ENCODE measurements around the gene GALNT1. TPM values are rescaled to one million over a fixed set of nuclear protein-coding genes. Genes with fewer than 3 reads are reported as not detected.

GALNT1 gene
- total RNA-seq, 1 experiment from 2014 or later = 54.7 TPM

DNA sequence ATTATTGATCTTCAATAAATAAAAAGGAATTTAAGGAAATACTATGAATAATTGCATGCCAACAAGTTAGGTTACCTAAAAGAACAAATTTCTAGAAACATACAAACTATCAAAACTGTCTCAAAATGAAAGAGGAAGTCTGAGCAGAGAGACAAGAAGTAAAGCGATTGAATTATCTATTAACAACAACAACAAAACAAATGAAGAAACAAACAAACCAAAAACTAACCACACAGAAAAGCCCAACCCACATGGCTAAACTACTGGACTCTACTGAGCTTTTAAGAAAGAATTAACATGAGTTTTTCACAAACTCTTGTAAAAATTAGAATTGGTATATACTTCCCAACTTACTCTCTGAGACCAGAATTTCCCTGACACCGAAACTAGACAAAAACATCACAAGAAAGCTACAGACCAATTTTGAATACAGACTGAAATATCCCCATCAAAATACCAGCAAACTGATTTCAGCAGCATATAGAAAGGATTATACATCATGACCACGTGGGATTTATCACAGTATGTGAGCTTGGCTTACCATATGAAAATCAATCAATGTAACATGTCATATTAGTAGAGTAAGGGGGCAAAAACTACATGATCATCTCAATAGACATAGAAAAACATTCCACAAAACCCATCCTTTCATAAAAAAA is 16.6 kb upstream of the GALNT1 start (continued):
- no peak for TF ChIP-seq CBX3 (IDR thresholded peaks at IDR 0.05; ENCODE audit: low read depth)

DNA sequence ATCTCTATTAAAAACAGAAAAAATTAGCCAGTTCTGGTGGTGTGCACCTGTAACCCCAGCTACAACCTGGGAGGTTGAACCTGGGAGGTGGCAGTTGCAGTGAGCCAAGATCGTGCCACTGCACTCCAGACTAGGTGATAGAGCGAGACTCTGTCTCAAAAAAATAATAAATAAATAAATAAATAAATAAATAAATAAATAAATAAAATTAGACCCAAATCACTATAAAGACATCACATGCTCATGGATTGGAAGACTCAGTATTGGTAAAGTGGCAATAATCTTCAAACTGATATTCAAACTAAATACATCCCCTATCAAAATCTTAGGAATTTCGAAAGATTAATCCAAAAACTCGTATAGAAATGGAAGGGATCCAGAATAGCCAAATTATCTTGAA is 15.5 kb upstream of the GALNT1 start:
- Histone ChIP-seq H3K4me2 (ENCODE audit: low read length) (no peak overlapping the region), H3K36me3 (ENCODE audit: control insufficient read depth in 1 of 2, insufficient read depth in 2 of 2, low read length in 2 of 2) (no peaks in the 10 kb centered on the region), H3K9me3 (ENCODE audit: control insufficient read depth in 1 of 2, insufficient read depth in 1 of 2, low read depth in 1 of 2, low read length in 2 of 2) (no peaks in the 10 kb centered on the region), H4K20me1 (ENCODE audit: insufficient read depth) (no peaks in the 10 kb centered on the region), H3K9me2 (ENCODE audit: insufficient read depth) (no peaks in the 10 kb centered on the region), H3K27me3 (ENCODE audit: insufficient read depth, low read length) (no peaks in the 10 kb centered on the region), H3K79me2 (ENCODE audit: insufficient read depth, low read length) (no peaks in the 10 kb centered on the region), H3K27ac (ENCODE audit: low read depth, low read length) (no peak overlapping the region), H3K9ac (ENCODE audit: low read length) (no peak overlapping the region), H3K4me1 (ENCODE audit: control insufficient read depth in 1 of 2, insufficient read depth in 2 of 2, low read length in 2 of 2) (no peaks in the 10 kb centered on the region), H2AFZ (ENCODE audit: low read depth, low read length, poor library complexity, severe bottlenecking) (no peak overlapping the region), H3K4me3 (replicated peaks in 1 of 2; ENCODE audit: low read depth in 1 of 2, low read length in 2 of 2) (no peak overlapping the region)
- TF ChIP-seq ZFX (IDR thresholded peaks at IDR 0.05) (no peak), ELF1 (IDR thresholded peaks at IDR 0.05; ENCODE audit: borderline replicate concordance, low read depth) (no peak), ZBTB33 (IDR thresholded peaks at IDR 0.05; ENCODE audit: extremely low read depth, insufficient replicate concordance, low read length) (no peak)
- RAD21 ChIA-PET (ENCODE audit: low non-redundant PET in 1 of 2, low total read pairs in 2 of 2, uncharacterized antibody in 2 of 2, unreplicated experiment in 2 of 2) = no interaction called here
- no peak for ATAC-seq
- POLR2A ChIA-PET = no interaction called here
- DNase-seq (ENCODE audit: low read depth, low spot score) = no peak
- BruUV-seq (replicated peaks) = no TSS peak
- CTCF ChIA-PET = no interaction called here
- intact Hi-C loops (cut with micrococcal nuclease) = no loop called here

DNA sequence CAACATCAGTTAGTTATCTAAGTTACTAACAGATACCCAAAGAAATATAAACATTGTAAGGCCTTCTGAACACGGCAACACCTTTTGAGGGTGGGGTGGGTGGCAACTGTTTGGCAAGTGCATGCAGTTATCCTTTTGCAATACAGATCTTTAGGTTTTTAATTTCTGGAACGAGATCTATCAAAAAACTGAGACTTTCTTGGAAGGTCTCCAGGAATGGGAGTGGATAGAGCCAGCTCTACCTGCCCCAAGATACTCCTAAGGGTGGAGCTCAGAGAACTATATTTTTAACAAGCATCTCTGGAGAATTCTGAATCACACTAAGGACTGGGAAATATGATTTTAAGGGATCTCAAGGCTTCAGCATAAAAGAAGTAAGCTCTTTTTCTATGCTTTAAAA is 11.4 kb upstream of the GALNT1 start:
- ChIA-PET POLR2A (no interaction called here), CTCF (no interaction called here), RAD21 (ENCODE audit: low non-redundant PET in 1 of 2, low total read pairs in 2 of 2, uncharacterized antibody in 2 of 2, unreplicated experiment in 2 of 2) (no interaction called here)
- H3K27ac ChIP-seq (ENCODE audit: low read depth, low read length) = no peak overlapping the region
- no peaks in the 10 kb centered on the region for H4K20me1 ChIP-seq (ENCODE audit: insufficient read depth)
- no peaks in the 10 kb centered on the region for H3K36me3 ChIP-seq (ENCODE audit: control insufficient read depth in 1 of 2, insufficient read depth in 2 of 2, low read length in 2 of 2)
- no peak overlapping the region for H3K4me3 ChIP-seq (replicated peaks in 1 of 2; ENCODE audit: low read depth in 1 of 2, low read length in 2 of 2)
- intact Hi-C loops (cut with micrococcal nuclease) = no loop called here
- no peaks in the 10 kb centered on the region for H3K79me2 ChIP-seq (ENCODE audit: insufficient read depth, low read length)
- no peaks in the 10 kb centered on the region for H3K27me3 ChIP-seq (ENCODE audit: insufficient read depth, low read length)
- no peak overlapping the region for H3K9ac ChIP-seq (ENCODE audit: low read length)
- H3K9me2 ChIP-seq (ENCODE audit: insufficient read depth) = no peaks in the 10 kb centered on the region
- DNase-seq (ENCODE audit: low read depth, low spot score) (no peak), ATAC-seq (no peak)
- H3K4me1 ChIP-seq (ENCODE audit: control insufficient read depth in 1 of 2, insufficient read depth in 2 of 2, low read length in 2 of 2) = no peaks in the 10 kb centered on the region
- no peaks in the 10 kb centered on the region for H3K9me3 ChIP-seq (ENCODE audit: control insufficient read depth in 1 of 2, insufficient read depth in 1 of 2, low read depth in 1 of 2, low read length in 2 of 2)
- no peak overlapping the region for H3K4me2 ChIP-seq (ENCODE audit: low read length)
- BruUV-seq (replicated peaks) = no TSS peak
- no peak overlapping the region for H2AFZ ChIP-seq (ENCODE audit: low read depth, low read length, poor library complexity, severe bottlenecking)
- TF ChIP-seq CBX3 (IDR thresholded peaks at IDR 0.05; ENCODE audit: low read depth) = no peak
- TF ChIP-seq ATF3 (IDR thresholded peaks at IDR 0.05) = no peak
- no peak for TF ChIP-seq REST (IDR thresholded peaks at IDR 0.05; ENCODE audit: low read depth)
- TF ChIP-seq SIN3A (IDR thresholded peaks at IDR 0.05; ENCODE audit: low read depth) = no peak
- no peak for TF ChIP-seq ZFX (IDR thresholded peaks at IDR 0.05)
- TF ChIP-seq SP1 (IDR thresholded peaks at IDR 0.05; ENCODE audit: low read depth) = no peak
- no peak for TF ChIP-seq FOSL1 (IDR thresholded peaks at IDR 0.05; ENCODE audit: low read depth)
- TF ChIP-seq, protein P1, sequence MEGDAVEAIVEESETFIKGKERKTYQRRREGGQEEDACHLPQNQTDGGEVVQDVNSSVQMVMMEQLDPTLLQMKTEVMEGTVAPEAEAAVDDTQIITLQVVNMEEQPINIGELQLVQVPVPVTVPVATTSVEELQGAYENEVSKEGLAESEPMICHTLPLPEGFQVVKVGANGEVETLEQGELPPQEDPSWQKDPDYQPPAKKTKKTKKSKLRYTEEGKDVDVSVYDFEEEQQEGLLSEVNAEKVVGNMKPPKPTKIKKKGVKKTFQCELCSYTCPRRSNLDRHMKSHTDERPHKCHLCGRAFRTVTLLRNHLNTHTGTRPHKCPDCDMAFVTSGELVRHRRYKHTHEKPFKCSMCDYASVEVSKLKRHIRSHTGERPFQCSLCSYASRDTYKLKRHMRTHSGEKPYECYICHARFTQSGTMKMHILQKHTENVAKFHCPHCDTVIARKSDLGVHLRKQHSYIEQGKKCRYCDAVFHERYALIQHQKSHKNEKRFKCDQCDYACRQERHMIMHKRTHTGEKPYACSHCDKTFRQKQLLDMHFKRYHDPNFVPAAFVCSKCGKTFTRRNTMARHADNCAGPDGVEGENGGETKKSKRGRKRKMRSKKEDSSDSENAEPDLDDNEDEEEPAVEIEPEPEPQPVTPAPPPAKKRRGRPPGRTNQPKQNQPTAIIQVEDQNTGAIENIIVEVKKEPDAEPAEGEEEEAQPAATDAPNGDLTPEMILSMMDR (IDR thresholded peaks at IDR 0.05 in 2 of 3, conservative IDR thresholded peaks at IDR 0.05 in 1 of 3; ENCODE audit: borderline replicate concordance in 1 of 3, insufficient read depth in 1 of 3, low read depth in 2 of 3, low read length in 2 of 3) = no peak
